WTC11 (cell line): ENCODE measurements around the gene PHACTR3. TPM values are rescaled to one million over a fixed set of nuclear protein-coding genes. Genes with fewer than 3 reads are reported as not detected.

Source experiments
- ATAC-seq: fragments of 200-7000 bp; cut with Tn5 transposase; 2 replicates; pipeline ENCODE4 v1.10.0; 2021; ENCODE audit warnings: mild to moderate bottlenecking, moderate library complexity
- CTCF ChIA-PET: fragments of 300-600 bp; sonication (Branson Sonifier 250); formaldehyde crosslinking; loops from one replicate; lab custom pipeline; 2021; ENCODE audit warnings: antibody characterized with exemption; lab: Charles Lee
- POLR2A ChIA-PET: fragments of 350-600 bp; sonication (Branson Sonifier 250); formaldehyde crosslinking; loops from one replicate; lab custom pipeline; 2021; ENCODE audit warnings: antibody characterized with exemption; lab: Charles Lee
- DNase-seq: peaks from one replicate; pipeline ENCODE4 v3.0.0; 2021; ENCODE audit warnings: low spot score
- H3K27ac Mint-ChIP-seq: 2 replicates; pipeline ENCODE4 v1.8.0; 2021; ENCODE audit warnings: mixed read lengths
- H3K27me3 Mint-ChIP-seq: 2 replicates; pipeline ENCODE4 v1.8.0; 2021; ENCODE audit warnings: low read depth, mild to moderate bottlenecking, moderate library complexity, mixed read lengths
- H3K36me3 Mint-ChIP-seq: 2 replicates; pipeline ENCODE4 v1.8.0; 2021; ENCODE audit warnings: mixed read lengths
- H3K4me1 Mint-ChIP-seq: 2 replicates; pipeline ENCODE4 v1.8.0; 2022; ENCODE audit warnings: mixed read lengths
- H3K4me3 Mint-ChIP-seq: 2 replicates; pipeline ENCODE4 v1.8.0; 2021; ENCODE audit warnings: mild to moderate bottlenecking, moderate library complexity, mixed read lengths
- H3K9me3 Mint-ChIP-seq: 2 replicates; pipeline ENCODE4 v1.8.0; 2021; ENCODE audit warnings: mixed read lengths
- CREB1 ChIP-seq: sonication (generic); formaldehyde crosslinking; IDR thresholded peaks from 2 replicates; pipeline ENCODE4 v1.8.0; 2023; ENCODE audit warnings: mild to moderate bottlenecking, missing genetic modification reagents
- E2F1 ChIP-seq: sonication (generic); formaldehyde crosslinking; IDR thresholded peaks from 2 replicates; pipeline ENCODE4 v1.8.0; 2022; ENCODE audit warnings: mild to moderate bottlenecking, missing genetic modification reagents
- ESRRA ChIP-seq: sonication (generic); formaldehyde crosslinking; IDR thresholded peaks from 2 replicates; pipeline ENCODE4 v1.8.1; 2022; ENCODE audit warnings: mild to moderate bottlenecking, missing genetic modification reagents, borderline replicate concordance
- IRF2 ChIP-seq: sonication (generic); formaldehyde crosslinking; IDR thresholded peaks from 2 replicates; pipeline ENCODE4 v1.8.0; 2022; ENCODE audit warnings: low read depth, missing genetic modification reagents, borderline replicate concordance
- JAZF1 ChIP-seq: fragments of 250-450 bp; sonication (Bioruptor Pico); IDR thresholded peaks from 2 replicates; pipeline ENCODE4 v1.9.0; 2021; ENCODE audit warnings: moderate library complexity, mild to moderate bottlenecking, inconsistent platforms
- JUN ChIP-seq: sonication (generic); formaldehyde crosslinking; IDR thresholded peaks from 2 replicates; pipeline ENCODE4 v1.8.0; 2023; ENCODE audit warnings: mild to moderate bottlenecking, missing genetic modification reagents
- NFATC4 ChIP-seq: fragments of 250-450 bp; sonication (Bioruptor Pico); IDR thresholded peaks from 2 replicates; pipeline ENCODE4 v1.9.0; 2021; ENCODE audit warnings: mild to moderate bottlenecking
- PREB ChIP-seq: sonication (generic); formaldehyde crosslinking; IDR thresholded peaks from 2 replicates; pipeline ENCODE4 v1.8.1; 2022; ENCODE audit warnings: mild to moderate bottlenecking, missing genetic modification reagents, moderate library complexity, borderline replicate concordance
- RELA ChIP-seq: sonication (generic); formaldehyde crosslinking; IDR thresholded peaks from 2 replicates; pipeline ENCODE4 v1.8.1; 2022; ENCODE audit warnings: missing genetic modification reagents, mild to moderate bottlenecking, borderline replicate concordance
- SMAD4 ChIP-seq: sonication (generic); formaldehyde crosslinking; IDR thresholded peaks from 2 replicates; pipeline ENCODE4 v1.8.0; 2022; ENCODE audit warnings: mild to moderate bottlenecking, missing genetic modification reagents
- TCF7 ChIP-seq: sonication (generic); formaldehyde crosslinking; IDR thresholded peaks from 2 replicates; pipeline ENCODE4 v1.8.0; 2022; ENCODE audit warnings: mild to moderate bottlenecking, low read depth, missing genetic modification reagents, moderate library complexity
- TEAD1 ChIP-seq: sonication (generic); formaldehyde crosslinking; IDR thresholded peaks from 2 replicates; pipeline ENCODE4 v1.8.0; 2022; ENCODE audit warnings: mild to moderate bottlenecking, missing genetic modification reagents
- ZNF232 ChIP-seq: sonication (generic); formaldehyde crosslinking; IDR thresholded peaks from 2 replicates; pipeline ENCODE4 v1.8.0; 2022; ENCODE audit warnings: mild to moderate bottlenecking, missing genetic modification reagents
- ZNF263 ChIP-seq: sonication (generic); formaldehyde crosslinking; IDR thresholded peaks from 2 replicates; pipeline ENCODE4 v1.8.1; 2022; ENCODE audit warnings: low read depth, mild to moderate bottlenecking, moderate library complexity, missing genetic modification reagents
- ZNF317 ChIP-seq: sonication (generic); formaldehyde crosslinking; IDR thresholded peaks from 2 replicates; pipeline ENCODE4 v1.8.1; 2023; ENCODE audit warnings: low read depth, mild to moderate bottlenecking, moderate library complexity, missing genetic modification reagents, borderline replicate concordance
- total RNA-seq: library from RNA; stranded (reverse); gene quantifications from 3 replicates; pipeline ENCODE4 v1.2.3, GENCODE V29; 2021
- TF ChIP-seq, protein P1 (sequence below): sonication (generic); formaldehyde crosslinking; IDR thresholded peaks from 2 replicates; pipeline ENCODE4 v1.8.0; 2022; ENCODE audit warnings: mild to moderate bottlenecking, missing genetic modification reagents
- TF ChIP-seq, protein P2 (sequence below): fragments of 250-450 bp; sonication (Bioruptor Pico); IDR thresholded peaks from 2 replicates; pipeline ENCODE4 v1.9.0; 2021; ENCODE audit warnings: mild to moderate bottlenecking, borderline replicate concordance
- TF ChIP-seq, protein P3 (sequence below): sonication (generic); formaldehyde crosslinking; conservative IDR thresholded peaks from 2 replicates; pipeline ENCODE4 v1.8.1; 2023; ENCODE audit warnings: mild to moderate bottlenecking, low read depth, missing genetic modification reagents, moderate library complexity

The PHACTR3 gene
- total RNA-seq, 1 experiment from 2014 or later = 0.28 TPM

DNA sequence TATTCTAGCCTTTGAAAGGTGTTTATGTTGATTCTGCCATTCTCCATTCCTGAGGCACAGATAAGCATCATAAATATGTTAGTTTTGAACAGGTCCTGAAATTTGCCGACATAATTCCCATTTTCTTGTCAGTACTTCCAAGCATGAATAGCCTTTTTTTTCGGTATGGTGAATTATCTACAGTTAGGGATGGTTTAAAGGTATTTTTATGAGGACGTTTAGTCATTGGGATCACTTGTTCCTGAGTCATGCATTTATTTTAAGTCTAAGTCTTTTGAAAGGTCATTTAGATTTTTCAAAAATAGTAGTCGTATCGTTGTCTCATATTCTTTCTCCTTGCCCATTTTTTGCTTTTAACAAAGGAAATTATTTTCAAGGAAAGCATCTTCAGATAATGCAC, 98.7 kb downstream of the PHACTR3 start (continued):
- TF ChIP-seq NFATC4 = no peak
- TF ChIP-seq, protein P1, sequence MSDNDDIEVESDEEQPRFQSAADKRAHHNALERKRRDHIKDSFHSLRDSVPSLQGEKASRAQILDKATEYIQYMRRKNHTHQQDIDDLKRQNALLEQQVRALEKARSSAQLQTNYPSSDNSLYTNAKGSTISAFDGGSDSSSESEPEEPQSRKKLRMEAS (CRISPR knock-in tag) = no peak
- TF ChIP-seq RELA = no peak
- no peak for TF ChIP-seq TEAD1 (CRISPR knock-in tag)
- no peak for TF ChIP-seq SMAD4 (CRISPR knock-in tag)
- no peak for TF ChIP-seq E2F1 (CRISPR knock-in tag)
- no peak for TF ChIP-seq PREB (CRISPR knock-in tag)
- TF ChIP-seq CREB1 (CRISPR knock-in tag) = no peak

- H3K4me3 Mint-ChIP-seq = no peak overlapping the region
- ATAC-seq (peak; percentile 82), DNase-seq (no peak)
- no peak for TF ChIP-seq JAZF1 (CRISPR knock-in tag)
- TF ChIP-seq, protein P2, sequence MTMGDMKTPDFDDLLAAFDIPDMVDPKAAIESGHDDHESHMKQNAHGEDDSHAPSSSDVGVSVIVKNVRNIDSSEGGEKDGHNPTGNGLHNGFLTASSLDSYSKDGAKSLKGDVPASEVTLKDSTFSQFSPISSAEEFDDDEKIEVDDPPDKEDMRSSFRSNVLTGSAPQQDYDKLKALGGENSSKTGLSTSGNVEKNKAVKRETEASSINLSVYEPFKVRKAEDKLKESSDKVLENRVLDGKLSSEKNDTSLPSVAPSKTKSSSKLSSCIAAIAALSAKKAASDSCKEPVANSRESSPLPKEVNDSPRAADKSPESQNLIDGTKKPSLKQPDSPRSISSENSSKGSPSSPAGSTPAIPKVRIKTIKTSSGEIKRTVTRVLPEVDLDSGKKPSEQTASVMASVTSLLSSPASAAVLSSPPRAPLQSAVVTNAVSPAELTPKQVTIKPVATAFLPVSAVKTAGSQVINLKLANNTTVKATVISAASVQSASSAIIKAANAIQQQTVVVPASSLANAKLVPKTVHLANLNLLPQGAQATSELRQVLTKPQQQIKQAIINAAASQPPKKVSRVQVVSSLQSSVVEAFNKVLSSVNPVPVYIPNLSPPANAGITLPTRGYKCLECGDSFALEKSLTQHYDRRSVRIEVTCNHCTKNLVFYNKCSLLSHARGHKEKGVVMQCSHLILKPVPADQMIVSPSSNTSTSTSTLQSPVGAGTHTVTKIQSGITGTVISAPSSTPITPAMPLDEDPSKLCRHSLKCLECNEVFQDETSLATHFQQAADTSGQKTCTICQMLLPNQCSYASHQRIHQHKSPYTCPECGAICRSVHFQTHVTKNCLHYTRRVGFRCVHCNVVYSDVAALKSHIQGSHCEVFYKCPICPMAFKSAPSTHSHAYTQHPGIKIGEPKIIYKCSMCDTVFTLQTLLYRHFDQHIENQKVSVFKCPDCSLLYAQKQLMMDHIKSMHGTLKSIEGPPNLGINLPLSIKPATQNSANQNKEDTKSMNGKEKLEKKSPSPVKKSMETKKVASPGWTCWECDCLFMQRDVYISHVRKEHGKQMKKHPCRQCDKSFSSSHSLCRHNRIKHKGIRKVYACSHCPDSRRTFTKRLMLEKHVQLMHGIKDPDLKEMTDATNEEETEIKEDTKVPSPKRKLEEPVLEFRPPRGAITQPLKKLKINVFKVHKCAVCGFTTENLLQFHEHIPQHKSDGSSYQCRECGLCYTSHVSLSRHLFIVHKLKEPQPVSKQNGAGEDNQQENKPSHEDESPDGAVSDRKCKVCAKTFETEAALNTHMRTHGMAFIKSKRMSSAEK (CRISPR knock-in tag) = no peak
- peaks cover 2% of the 10 kb centered on the region for H3K36me3 Mint-ChIP-seq
- H3K9me3 Mint-ChIP-seq = peaks cover 14% of the 10 kb centered on the region
- ChIA-PET CTCF (interaction anchor here (0.5 to 1.2 kb wide), 4 partner anchors 10 to 145 kb away, joined by 3 to 4 read pairs (median 3); no protein-coding TSS in a partner anchor), POLR2A (no interaction called here)
- H3K27ac Mint-ChIP-seq = no peak overlapping the region
- peaks cover 36% of the 10 kb centered on the region for H3K27me3 Mint-ChIP-seq
- peaks cover 10% of the 10 kb centered on the region for H3K4me1 Mint-ChIP-seq
Observed at GRCh38 chr20:59705651-59706399, 101.5 kb downstream of the PHACTR3 start.

DNA sequence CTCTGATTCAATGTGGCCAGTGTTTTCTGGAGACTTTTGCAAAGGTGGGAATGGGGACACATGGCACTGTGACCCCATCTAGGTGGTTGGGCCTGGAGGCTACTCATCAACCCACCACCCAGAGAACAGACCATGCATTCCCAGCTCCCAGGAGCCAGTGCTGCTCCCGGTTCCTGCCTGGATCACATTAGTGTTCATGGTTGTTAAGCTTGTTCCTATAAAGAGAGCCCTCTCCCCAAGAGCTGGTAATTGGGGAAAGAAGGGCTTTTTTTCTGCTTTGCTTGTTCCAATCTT, 102.0 kb downstream of the PHACTR3 start:
- H3K9me3 Mint-ChIP-seq = peaks cover 14% of the 10 kb centered on the region
- H3K4me3 Mint-ChIP-seq = no peak overlapping the region
- TF ChIP-seq, protein P3, sequence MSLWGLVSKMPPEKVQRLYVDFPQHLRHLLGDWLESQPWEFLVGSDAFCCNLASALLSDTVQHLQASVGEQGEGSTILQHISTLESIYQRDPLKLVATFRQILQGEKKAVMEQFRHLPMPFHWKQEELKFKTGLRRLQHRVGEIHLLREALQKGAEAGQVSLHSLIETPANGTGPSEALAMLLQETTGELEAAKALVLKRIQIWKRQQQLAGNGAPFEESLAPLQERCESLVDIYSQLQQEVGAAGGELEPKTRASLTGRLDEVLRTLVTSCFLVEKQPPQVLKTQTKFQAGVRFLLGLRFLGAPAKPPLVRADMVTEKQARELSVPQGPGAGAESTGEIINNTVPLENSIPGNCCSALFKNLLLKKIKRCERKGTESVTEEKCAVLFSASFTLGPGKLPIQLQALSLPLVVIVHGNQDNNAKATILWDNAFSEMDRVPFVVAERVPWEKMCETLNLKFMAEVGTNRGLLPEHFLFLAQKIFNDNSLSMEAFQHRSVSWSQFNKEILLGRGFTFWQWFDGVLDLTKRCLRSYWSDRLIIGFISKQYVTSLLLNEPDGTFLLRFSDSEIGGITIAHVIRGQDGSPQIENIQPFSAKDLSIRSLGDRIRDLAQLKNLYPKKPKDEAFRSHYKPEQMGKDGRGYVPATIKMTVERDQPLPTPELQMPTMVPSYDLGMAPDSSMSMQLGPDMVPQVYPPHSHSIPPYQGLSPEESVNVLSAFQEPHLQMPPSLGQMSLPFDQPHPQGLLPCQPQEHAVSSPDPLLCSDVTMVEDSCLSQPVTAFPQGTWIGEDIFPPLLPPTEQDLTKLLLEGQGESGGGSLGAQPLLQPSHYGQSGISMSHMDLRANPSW (CRISPR knock-in tag) = no peak
- TF ChIP-seq TCF7 (CRISPR knock-in tag) (no peak), ZNF232 (CRISPR knock-in tag) (no peak), ZNF263 (no peak), ESRRA (CRISPR knock-in tag) (no peak), JUN (CRISPR knock-in tag) (no peak), ZNF317 (no peak), IRF2 (CRISPR knock-in tag) (no peak)
- H3K36me3 Mint-ChIP-seq = peaks cover 2% of the 10 kb centered on the region
- H3K27me3 Mint-ChIP-seq = peaks cover 31% of the 10 kb centered on the region
- no peak overlapping the region for H3K27ac Mint-ChIP-seq
- H3K4me1 Mint-ChIP-seq = peaks cover 10% of the 10 kb centered on the region
- ChIA-PET POLR2A (no interaction called here), CTCF (interaction anchor here (0.5 to 1.2 kb wide), 3 partner anchors 94 to 146 kb away, joined by 3 read pairs; no protein-coding TSS in a partner anchor)
- ATAC-seq = no peak
- DNase-seq = no peak
